GM12801 (cell line): ENCODE measurements around the gene IGFBP7.

Source experiments
- CTCF ChIP-seq: IDR thresholded peaks from one replicate; pipeline ENCODE4 v1.5.1; 2011; ENCODE audit warnings: control low read depth; ENCODE audit not compliant: insufficient read length; ENCODE audit errors: extremely low read depth

The IGFBP7 gene

GRCh38 chr4:57129477-57129876 is 19.3 kb upstream of the IGFBP7 start:
- TF ChIP-seq CTCF, result no peak

- no peak for TF ChIP-seq CTCF
Observed at GRCh38 chr4:57127361-57127760, 17.2 kb upstream of the IGFBP7 start.

DNA sequence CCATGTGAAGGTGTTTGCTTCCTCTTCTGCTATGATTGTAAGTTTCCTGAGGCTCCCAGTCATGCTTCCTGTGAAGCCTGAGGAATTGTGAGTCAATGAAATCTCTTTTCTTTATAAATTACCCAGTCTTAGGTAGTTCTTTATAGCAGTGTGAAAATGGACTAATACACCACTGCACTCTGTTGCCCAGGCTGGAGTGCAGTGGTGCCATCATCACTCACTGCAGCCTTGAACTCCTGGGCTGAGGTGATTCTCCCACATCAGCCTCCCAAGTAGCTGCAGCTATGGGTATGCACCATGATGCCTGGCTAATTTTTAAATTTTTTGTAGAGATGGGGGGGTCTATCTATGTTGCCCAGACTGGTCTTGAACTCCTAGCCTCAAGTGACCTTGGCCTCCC is 15.8 kb upstream of the IGFBP7 start:
- TF ChIP-seq CTCF, result no peak

DNA sequence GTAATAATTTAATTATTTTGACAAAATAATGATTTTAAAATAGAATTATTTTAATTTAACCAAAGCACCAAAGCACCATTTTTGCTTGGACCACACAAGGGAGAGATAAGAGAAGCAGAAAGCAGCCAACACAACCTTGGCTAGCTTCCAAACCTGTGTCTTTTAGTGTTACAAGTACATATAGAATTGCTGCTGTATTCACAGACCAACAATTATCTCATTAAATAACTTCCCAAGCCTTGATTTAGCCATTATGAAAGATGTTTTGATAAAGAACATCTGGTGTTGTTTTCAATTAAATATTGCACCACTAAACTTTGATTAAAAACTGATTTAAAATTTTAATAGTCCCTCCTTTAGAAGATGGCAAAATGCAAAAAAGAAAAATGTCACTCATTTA is 14.0 kb upstream of the IGFBP7 start:
- TF ChIP-seq CTCF, result no peak

- TF ChIP-seq CTCF, result no peak
Observed at GRCh38 chr4:57122959-57123358, 12.8 kb upstream of the IGFBP7 start.

DNA sequence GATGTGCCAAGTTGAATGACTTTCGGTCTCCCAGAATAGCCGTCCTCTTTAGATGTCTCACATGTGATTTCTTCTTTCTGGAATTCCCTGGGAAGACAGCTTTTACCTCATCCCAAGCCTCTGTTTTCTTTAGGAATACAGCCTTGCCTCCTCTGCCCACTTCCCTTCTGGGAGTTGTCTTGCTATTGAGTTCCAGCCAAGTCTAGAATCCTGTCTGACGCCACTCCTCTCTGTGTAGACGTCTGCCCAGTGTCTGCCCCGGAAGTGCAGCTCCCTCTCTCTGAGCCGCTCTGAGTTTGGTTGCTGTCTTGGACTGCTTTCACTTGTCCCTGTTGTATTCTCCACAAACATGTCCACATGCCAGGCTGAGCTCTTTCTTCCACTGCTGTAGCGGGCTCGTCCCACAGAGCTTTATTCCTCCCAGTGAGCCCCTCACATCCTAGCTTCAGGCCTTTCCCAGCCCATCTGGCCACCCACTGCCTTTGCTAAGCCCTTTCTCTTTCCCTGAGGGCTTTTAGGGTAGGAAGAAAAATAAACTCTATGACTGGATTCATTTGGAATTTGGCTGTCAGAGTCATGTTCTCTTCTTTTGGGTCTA is 9.0 kb upstream of the IGFBP7 start:
- no peak for TF ChIP-seq CTCF

DNA sequence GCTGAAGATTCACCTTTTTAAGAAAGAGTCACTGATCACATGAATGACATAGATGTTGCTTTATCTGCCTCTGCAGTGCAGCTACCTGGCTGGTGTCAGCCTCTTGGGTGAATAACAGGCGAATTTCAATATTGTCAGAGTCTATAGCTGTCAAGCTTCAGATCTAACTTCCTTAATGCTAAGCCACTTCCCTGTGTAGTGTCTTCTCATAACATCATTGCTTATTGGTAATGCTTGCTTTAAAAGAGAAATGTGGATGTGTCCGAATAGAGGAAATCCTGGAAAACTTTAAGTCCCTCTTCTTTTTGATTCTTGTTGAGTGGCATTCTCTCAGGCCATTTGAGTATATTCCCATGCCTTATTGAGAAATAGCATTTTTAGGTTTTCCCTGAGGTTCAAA is 7.3 kb upstream of the IGFBP7 start:
- TF ChIP-seq CTCF, result no peak
